Activated CD4-positive, alpha-beta T cell treated with anti-CD3 and anti-CD28 coated beads, Interleukin-2, amount 50 U/mL, for 16 hours (primary cell): ENCODE results near the gene OR52H1.

ENCODE experiments used
- DNase-seq: peaks from one replicate; pipeline ENCODE4 v3.0.0-alpha.2; 2020

Gene OR52H1

GRCh38 chr11:5531053-5531831 lies 17.1 kb downstream of the OR52H1 start:
- DNase-seq = no peak

GRCh38 chr11:5528495-5528894 lies 19.8 kb downstream of the OR52H1 start:
- no peak for DNase-seq

GRCh38 chr11:5527716-5528115 lies 20.6 kb downstream of the OR52H1 start:
- no peak for DNase-seq

GRCh38 chr11:5524756-5525155 lies 23.6 kb downstream of the OR52H1 start:
- DNase-seq = no peak

- DNase-seq = no peak
Measured at GRCh38 chr11:5522308-5522707, 26.0 kb downstream of the OR52H1 start.

GRCh38 chr11:5521540-5521939 lies 26.8 kb downstream of the OR52H1 start:
- no peak for DNase-seq

- DNase-seq = no peak
Measured at GRCh38 chr11:5516599-5516998, 31.7 kb downstream of the OR52H1 start, which contains the start of gene UBQLNL. UBQLNL (minus strand) TSS chr11:5516699; CDS start chr11:5516441, 258 bp downstream.

GRCh38 chr11:5514841-5515240 lies 33.5 kb downstream of the OR52H1 start:
- no peak for DNase-seq

- no peak for DNase-seq
Measured at GRCh38 chr11:5509803-5510202, 38.5 kb downstream of the OR52H1 start, which contains the start of gene UBQLN3. UBQLN3 (minus strand) TSS chr11:5509957; CDS start chr11:5509558, 399 bp downstream.

GRCh38 chr11:5508605-5509004 lies 39.7 kb downstream of the OR52H1 start:
- DNase-seq = no peak

- DNase-seq = no peak
Measured at GRCh38 chr11:5507933-5508305, 40.4 kb downstream of the OR52H1 start.

- DNase-seq = no peak
Measured at GRCh38 chr11:5507177-5507932, 41.0 kb downstream of the OR52H1 start.

GRCh38 chr11:5505363-5506048 lies 42.8 kb downstream of the OR52H1 start:
- no peak for DNase-seq

- no peak for DNase-seq
Measured at GRCh38 chr11:5504403-5504921, 43.9 kb downstream of the OR52H1 start.

- no peak for DNase-seq
Measured at GRCh38 chr11:5500393-5500801, 47.9 kb downstream of the OR52H1 start.

GRCh38 chr11:5499671-5500070 lies 48.7 kb downstream of the OR52H1 start:
- DNase-seq = no peak
